Inflammatory macrophage treated with lipopolysaccharide for 1 hour (primary cell): ENCODE measurements around the gene LRRC56.

Experiments
- DNase-seq, 2 donors: peaks; one replicate each; pipeline ENCODE4 v3.0.0-alpha.2; 2020 to 2022

LRRC56 gene

GRCh38 chr11:601573-602245, 64.4 kb downstream of the LRRC56 start:
- no peak for DNase-seq

GRCh38 chr11:603154-603553, 65.8 kb downstream of the LRRC56 start:
- DNase-seq, result no peak
